Hepatocyte (in vitro differentiated cells): ENCODE measurements around the gene KRTAP5-2. TPM values are rescaled to one million over a fixed set of nuclear protein-coding genes. Genes with fewer than 3 reads are reported as not detected.
"Not testable (repeated sequence)": the region's sequence is repeated elsewhere in the genome, so short reads cannot be mapped to it uniquely, and the experiment has no call there.

ENCODE experiments used
- DNase-seq: peaks from one replicate; pipeline ENCODE4 v3.0.0-alpha.2; 2016; ENCODE audit warnings: low spot score
- H2AFZ ChIP-seq: fragments of 200-600 bp; sonication (generic); 2 replicates; pipeline ENCODE4 v1.6.0; 2016; ENCODE audit warnings: antibody characterized with exemption, mild to moderate bottlenecking
- H3K27ac ChIP-seq: fragments of 200-600 bp; sonication (generic); 2 replicates; pipeline ENCODE4 v1.5.1; 2016; ENCODE audit warnings: mild to moderate bottlenecking
- H3K27me3 ChIP-seq: fragments of 200-600 bp; sonication (generic); 2 replicates; pipeline ENCODE4 v1.6.1; 2016
- H3K36me3 ChIP-seq: fragments of 200-600 bp; sonication (generic); replicated peaks from 2 replicates; pipeline ENCODE4 v1.5.1; 2016; ENCODE audit warnings: low read depth; ENCODE audit not compliant: insufficient read depth
- H3K4me1 ChIP-seq: fragments of 200-600 bp; sonication (generic); 2 replicates; pipeline ENCODE4 v1.5.1; 2016; ENCODE audit warnings: mild to moderate bottlenecking, moderate library complexity; ENCODE audit not compliant: insufficient read depth
- H3K4me2 ChIP-seq: fragments of 200-600 bp; sonication (generic); 2 replicates; pipeline ENCODE4 v1.6.0; 2016
- H3K4me3 ChIP-seq: fragments of 200-600 bp; sonication (generic); 2 replicates; pipeline ENCODE4 v1.5.1; 2016; ENCODE audit warnings: mild to moderate bottlenecking
- H3K79me2 ChIP-seq: fragments of 200-600 bp; sonication (generic); 2 replicates; pipeline ENCODE4 v1.6.0; 2017; ENCODE audit warnings: mild to moderate bottlenecking
- H3K9me2 ChIP-seq: fragments of 200-600 bp; sonication (generic); replicated peaks from 2 replicates; pipeline ENCODE4 v1.6.0; 2017; ENCODE audit warnings: mild to moderate bottlenecking; ENCODE audit not compliant: insufficient read depth
- H3K9me3 ChIP-seq: fragments of 200-600 bp; sonication (generic); 2 replicates; pipeline ENCODE4 v1.5.1; 2016; ENCODE audit warnings: low read depth, mild to moderate bottlenecking
- H4K20me1 ChIP-seq: fragments of 200-600 bp; sonication (generic); 2 replicates; pipeline ENCODE4 v1.6.0; 2016; ENCODE audit warnings: mild to moderate bottlenecking; ENCODE audit not compliant: insufficient read depth, poor library complexity, severe bottlenecking
- CTCF ChIP-seq: fragments of 200-600 bp; sonication (generic); IDR thresholded peaks from 2 replicates; pipeline ENCODE4 v1.5.1; 2016; ENCODE audit warnings: antibody characterized with exemption, mild to moderate bottlenecking; ENCODE audit not compliant: poor library complexity
- EZH2 ChIP-seq: fragments of 200-600 bp; sonication (generic); IDR thresholded peaks from 2 replicates; pipeline ENCODE4 v1.6.1; 2016; ENCODE audit warnings: antibody characterized with exemption, mild to moderate bottlenecking, borderline replicate concordance
- EZH2phosphoT487 ChIP-seq: fragments of 200-600 bp; sonication (generic); IDR thresholded peaks from one replicate; pipeline ENCODE4 v1.6.1; 2018; ENCODE audit warnings: antibody characterized with exemption, mild to moderate bottlenecking, low read depth, moderate library complexity; ENCODE audit not compliant: unreplicated experiment, severe bottlenecking
- WGBS: methylation state at CpG from one replicate; pipeline ENCODE4 v1.1.6; 2016; ENCODE audit warnings: low lambda C conversion rate; ENCODE audit errors: missing lambda C conversion rate; 5-methylcytosine and 5-hydroxymethylcytosine counted together
- polyA plus RNA-seq: library from polyadenylated mRNA; unstranded; fragments of >200 nt; fragmentation: Nextera tagmentation; extraction: Ambion mirVana; gene quantifications from 2 replicates; pipeline ENCODE4 v1.2.1, GENCODE V29; 2016
- total RNA-seq: library from RNA; depleted of rRNA; stranded (reverse); fragments of >200 nt; gene quantifications from 2 replicates; pipeline ENCODE4 v1.2.3, GENCODE V29; 2014

Gene KRTAP5-2
- total and polyA plus RNA-seq, 2 experiments from 2014 or later = not detected

GRCh38 chr11:1608363-1608762 lies 10.3 kb upstream of the KRTAP5-2 start, which contains the start of gene KRTAP5-3:
KRTAP5-3 (minus strand) TSS chr11:1608463; CDS start chr11:1608385, 78 bp downstream.
- H3K79me2 ChIP-seq = no peaks in the 10 kb centered on the region
- H3K36me3 ChIP-seq = no peaks in the 10 kb centered on the region
- H4K20me1 ChIP-seq = no peaks in the 10 kb centered on the region
- 78% methylated on average over 4 of the region's 4 CpGs for WGBS
- no peaks in the 10 kb centered on the region for H3K4me1 ChIP-seq
- no peak within 1 kb of the TSS for H2AFZ ChIP-seq
- no peaks in the 10 kb centered on the region for H3K9me2 ChIP-seq
- no peak for DNase-seq
- no peak within 1 kb of the TSS for H3K4me2 ChIP-seq
- H3K27me3 ChIP-seq = peaks cover 4% of the 10 kb centered on the region
- TF ChIP-seq EZH2 (no peak), CTCF (no peak), EZH2phosphoT487 (no peak)
- H3K27ac ChIP-seq = no peak within 1 kb of the TSS
- no peak within 1 kb of the TSS for H3K4me3 ChIP-seq
- no peaks in the 10 kb centered on the region for H3K9me3 ChIP-seq

- 69% methylated on average over 5 of the region's 5 CpGs for WGBS
- not testable (repeated sequence) for H3K27me3 ChIP-seq, DNase-seq
These were observed 9.8 kb upstream of the KRTAP5-2 start for GRCh38 chr11:1607901-1608300.

GRCh38 chr11:1607156-1607845 lies 9.2 kb upstream of the KRTAP5-2 start:
- not testable (repeated sequence) for H3K27me3 ChIP-seq, H4K20me1 ChIP-seq, DNase-seq, H3K36me3 ChIP-seq, H3K79me2 ChIP-seq, H3K4me2 ChIP-seq, H3K4me3 ChIP-seq, H3K9me3 ChIP-seq, H3K4me1 ChIP-seq, H3K27ac ChIP-seq, H2AFZ ChIP-seq, H3K9me2 ChIP-seq
- WGBS = 44% methylated on average over 18 of the region's 18 CpGs

More at GRCh38 chr11:1607901-1608300, 9.8 kb upstream of the KRTAP5-2 start:
- H3K79me2 ChIP-seq, H3K27ac ChIP-seq, H3K4me3 ChIP-seq, H3K9me3 ChIP-seq, H3K4me2 ChIP-seq, H3K9me2 ChIP-seq, H2AFZ ChIP-seq, H4K20me1 ChIP-seq, H3K36me3 ChIP-seq, H3K4me1 ChIP-seq: not testable (repeated sequence)

- H3K4me3 ChIP-seq, H3K4me2 ChIP-seq, DNase-seq, H3K9me3 ChIP-seq, H3K79me2 ChIP-seq, H3K9me2 ChIP-seq, H3K27ac ChIP-seq, H4K20me1 ChIP-seq, H3K27me3 ChIP-seq, H3K4me1 ChIP-seq, H2AFZ ChIP-seq, H3K36me3 ChIP-seq: not testable (repeated sequence)
- 93% methylated on average over 13 of the region's 13 CpGs for WGBS
These were observed 7.8 kb upstream of the KRTAP5-2 start for GRCh38 chr11:1605923-1606322.

- Histone ChIP-seq H3K4me2 (no peak overlapping the region), H4K20me1 (no peaks in the 10 kb centered on the region)
- 90% methylated on average over 7 of the region's 7 CpGs for WGBS
These were observed 6.6 kb upstream of the KRTAP5-2 start for GRCh38 chr11:1604711-1605110.

More at GRCh38 chr11:1604711-1605110, 6.6 kb upstream of the KRTAP5-2 start:
- Histone ChIP-seq H3K9me2 (no peaks in the 10 kb centered on the region), H3K9me3 (no peaks in the 10 kb centered on the region), H3K4me1 (no peaks in the 10 kb centered on the region), H3K27ac (no peak overlapping the region), H3K79me2 (no peaks in the 10 kb centered on the region), H3K4me3 (no peak overlapping the region), H3K27me3 (peaks cover 10% of the 10 kb centered on the region), H3K36me3 (no peaks in the 10 kb centered on the region), H2AFZ (no peak overlapping the region)
- TF ChIP-seq EZH2phosphoT487 = no peak
- no peak for TF ChIP-seq EZH2
- TF ChIP-seq CTCF = no peak
- no peak for DNase-seq
